GM21786 (cell line): ENCODE data around the gene RNFT1.
"Not testable (repeated sequence)": the region's sequence is repeated elsewhere in the genome, so short reads cannot be mapped to it uniquely, and the experiment has no call there.

ENCODE experiments used
- ATAC-seq: cut with Tn5 transposase; IDR thresholded peaks from one replicate; pipeline ENCODE4 v1.9.1; 2021; ENCODE audit not compliant: unreplicated experiment

Gene RNFT1, protein sequence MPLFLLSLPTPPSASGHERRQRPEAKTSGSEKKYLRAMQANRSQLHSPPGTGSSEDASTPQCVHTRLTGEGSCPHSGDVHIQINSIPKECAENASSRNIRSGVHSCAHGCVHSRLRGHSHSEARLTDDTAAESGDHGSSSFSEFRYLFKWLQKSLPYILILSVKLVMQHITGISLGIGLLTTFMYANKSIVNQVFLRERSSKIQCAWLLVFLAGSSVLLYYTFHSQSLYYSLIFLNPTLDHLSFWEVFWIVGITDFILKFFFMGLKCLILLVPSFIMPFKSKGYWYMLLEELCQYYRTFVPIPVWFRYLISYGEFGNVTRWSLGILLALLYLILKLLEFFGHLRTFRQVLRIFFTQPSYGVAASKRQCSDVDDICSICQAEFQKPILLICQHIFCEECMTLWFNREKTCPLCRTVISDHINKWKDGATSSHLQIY

DNA sequence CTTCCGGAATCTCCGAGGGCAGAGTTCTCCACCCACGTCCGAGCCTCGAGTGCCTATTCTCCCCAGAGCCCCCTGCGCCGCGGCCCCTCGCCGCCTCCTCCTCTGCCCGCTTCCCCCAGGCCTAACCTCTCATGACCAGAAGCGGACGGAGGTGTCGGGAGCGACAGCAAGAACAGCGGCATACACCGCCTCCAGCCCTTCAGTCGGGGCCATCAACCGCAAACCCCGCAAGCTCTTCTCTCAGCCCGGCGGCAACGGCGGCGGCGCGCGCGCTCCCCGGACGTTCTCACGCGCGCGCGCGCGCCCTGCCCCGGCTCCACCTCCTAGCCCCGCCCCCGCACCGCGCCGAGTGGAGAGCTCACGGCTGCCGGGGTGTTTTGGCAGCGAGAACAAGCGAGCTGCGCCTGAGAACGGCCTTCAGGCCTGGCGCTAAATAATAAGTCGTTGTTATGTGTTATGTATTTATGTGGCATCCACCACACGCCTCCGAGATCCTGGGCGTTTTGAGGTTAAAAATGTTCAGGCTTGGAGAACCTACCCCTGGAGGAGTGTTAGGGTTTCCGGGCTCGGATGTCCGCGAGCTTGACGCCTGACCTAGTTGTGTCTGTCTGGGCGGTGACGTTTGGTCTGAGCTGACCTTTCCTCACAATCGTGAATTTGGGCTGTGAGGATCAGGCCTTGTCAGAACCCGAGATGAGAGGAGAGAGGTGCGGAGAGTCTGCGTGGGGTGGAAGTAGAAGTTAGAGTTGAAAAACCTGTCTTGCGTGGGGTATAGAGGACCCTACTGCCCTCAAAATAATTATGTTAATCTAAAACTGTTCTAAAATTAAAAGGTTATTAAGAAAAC is at the start of gene RNFT1:
Gene RNFT1 (minus strand): TSS at position 259 of the 847 bp plus-strand sequence. CDS start 77 bp downstream, at position 182.
- ATAC-seq: peak; percentile 67

DNA sequence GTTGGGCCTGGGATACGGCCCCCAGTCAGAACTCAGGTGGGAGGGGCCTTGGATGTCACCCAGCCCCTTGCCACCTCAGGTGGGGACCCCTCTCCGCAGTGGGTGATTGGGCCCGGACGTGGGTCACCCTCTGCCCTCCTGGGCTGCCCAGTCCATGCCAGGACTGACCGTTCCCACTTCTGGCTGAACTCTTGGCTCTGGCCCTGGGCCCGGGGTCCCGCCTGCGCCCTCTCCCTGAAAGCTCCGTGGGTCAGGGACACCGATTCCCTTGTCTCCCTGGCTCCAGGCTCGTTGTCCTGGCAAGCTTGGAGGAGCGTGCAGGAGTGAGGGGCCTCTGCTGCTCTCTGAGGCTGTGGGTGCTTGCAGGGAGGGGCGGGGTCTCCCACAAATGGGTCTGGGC is 44.8 kb upstream of the RNFT1 start:
- not testable (repeated sequence) for ATAC-seq

DNA sequence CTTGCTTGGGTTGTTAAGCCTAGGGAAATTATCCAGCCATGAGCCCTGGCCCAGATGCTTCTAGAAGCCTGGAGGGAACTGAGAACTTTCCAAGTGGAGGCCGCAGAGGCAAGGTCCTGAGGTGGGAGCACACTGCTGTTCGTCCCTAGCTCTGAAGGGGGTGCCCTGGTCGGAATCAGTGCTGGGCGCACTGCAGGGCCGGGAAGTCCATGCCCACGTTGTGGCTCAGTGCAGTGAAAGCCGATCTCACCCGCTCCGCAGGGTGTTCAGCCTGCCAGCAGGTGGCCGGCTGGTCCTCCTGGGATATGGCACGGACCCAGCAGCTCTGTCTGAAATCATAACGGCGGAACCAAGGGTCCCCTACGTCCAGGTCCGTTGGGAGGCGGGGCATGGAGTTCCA is 43.8 kb upstream of the RNFT1 start:
- not testable (repeated sequence) for ATAC-seq

DNA sequence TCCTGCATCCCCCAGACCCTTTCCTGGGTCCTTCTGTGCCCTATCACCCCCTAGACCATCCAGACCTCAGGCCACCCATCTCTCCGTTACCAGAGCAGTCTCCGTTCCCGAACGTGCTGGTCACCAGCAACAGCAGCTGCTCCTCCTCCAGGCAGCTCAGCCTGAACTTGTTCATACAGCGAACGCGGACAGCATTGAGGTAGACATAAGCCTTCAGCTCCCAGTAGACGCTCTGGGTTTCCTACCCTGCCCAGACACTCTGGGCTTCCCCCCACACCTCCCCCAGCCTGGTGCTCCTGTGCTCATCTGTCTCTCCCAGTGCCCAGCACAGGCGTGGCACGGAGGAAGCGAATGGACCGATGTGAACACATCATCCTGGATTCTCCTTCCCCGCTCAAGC is 41.6 kb upstream of the RNFT1 start:
- ATAC-seq: no peak

DNA sequence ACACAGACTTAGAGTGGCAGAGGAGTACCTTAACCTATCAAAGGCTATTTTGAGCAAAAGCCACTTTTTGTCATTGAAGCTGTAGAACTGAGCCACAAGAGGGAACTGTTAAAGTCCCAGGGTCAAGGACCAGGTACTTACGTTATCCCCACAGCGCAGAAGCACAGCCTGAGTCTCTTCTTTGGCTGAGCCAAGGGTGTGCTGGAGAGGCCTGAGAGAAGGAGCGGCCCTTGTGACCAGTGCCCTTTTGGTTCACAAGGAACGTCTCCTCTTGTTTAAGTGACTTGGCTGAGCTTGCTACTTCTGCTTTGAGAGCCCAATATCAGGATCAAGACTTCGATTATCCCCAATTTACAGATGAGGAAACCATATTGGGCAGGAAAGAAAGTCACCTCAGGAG is 40.0 kb upstream of the RNFT1 start:
- not testable (repeated sequence) for ATAC-seq

DNA sequence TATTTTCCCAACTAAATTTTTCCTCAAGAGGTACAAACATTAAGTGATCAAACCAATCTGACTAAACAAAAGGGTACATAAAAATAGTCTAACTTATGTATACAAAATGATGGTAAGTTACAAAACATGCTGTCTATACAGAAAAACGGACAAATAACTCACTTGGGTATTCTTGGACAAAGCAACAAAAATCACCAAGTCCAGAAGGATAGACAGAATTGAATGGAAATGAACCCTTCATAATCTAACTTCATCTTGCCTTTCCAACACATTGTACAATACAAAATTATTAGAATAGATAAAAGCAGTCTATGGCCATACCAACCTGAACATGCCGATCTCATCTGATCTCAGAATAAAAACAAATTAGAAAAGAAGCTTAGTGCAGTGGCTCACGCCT is 37.9 kb upstream of the RNFT1 start:
- ATAC-seq: not testable (repeated sequence)

DNA sequence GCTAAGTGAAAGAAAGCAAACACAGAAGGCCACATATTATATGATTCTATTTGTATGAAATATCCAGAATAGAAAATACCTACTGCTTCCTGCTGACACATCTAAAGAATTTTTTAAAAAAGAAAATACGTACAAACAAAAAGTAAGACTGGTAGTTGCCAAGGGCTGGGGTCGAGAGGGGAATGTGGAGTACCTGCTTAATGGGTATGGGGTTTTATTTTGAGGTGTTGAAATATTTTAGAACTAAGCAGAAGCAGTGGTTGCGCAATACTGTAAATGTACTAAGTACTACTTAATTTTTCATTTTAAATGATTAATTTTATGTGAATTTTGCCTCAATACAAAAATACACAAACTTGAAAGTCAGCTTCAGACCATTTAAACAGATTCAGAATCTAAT is 32.1 kb upstream of the RNFT1 start:
- ATAC-seq: not testable (repeated sequence)

DNA sequence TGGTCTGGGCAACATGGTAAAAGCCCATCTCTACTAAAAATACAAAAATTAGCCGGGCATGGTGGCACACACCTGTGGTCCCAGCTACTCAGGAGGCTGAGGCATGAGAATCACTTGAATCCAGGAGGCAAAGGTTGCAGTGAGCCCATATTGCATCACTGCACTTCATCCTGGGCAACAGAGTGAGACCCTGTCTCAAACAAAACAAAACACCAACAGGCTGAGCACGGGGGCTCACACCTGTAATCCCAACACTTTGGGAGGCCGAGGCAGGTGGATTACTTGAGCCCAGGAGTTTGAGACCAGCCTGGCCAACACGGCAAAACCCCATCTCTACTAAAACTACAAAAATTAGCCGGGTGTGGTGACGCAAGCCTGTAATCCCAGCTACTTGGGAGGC is 10.6 kb upstream of the RNFT1 start:
- not testable (repeated sequence) for ATAC-seq

DNA sequence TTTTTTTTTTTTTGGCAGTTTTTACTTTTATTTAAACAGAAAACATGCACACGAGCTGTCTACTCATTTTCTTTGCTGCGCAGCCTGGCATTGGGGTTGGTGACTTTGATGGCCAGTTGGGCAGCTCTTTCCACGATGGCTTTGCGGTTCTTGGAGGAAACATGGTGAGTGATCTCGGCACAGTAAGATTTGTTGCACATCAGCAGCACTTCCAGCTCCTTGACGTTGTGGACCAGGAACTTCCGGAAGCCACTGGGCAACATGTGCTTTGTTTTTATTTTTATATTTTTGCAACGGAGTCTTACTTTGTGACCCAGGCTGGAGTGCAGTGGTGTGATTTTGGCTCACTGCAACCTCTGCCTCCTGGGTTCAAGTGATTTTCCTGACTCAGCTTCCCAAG is 8.9 kb upstream of the RNFT1 start:
- not testable (repeated sequence) for ATAC-seq

DNA sequence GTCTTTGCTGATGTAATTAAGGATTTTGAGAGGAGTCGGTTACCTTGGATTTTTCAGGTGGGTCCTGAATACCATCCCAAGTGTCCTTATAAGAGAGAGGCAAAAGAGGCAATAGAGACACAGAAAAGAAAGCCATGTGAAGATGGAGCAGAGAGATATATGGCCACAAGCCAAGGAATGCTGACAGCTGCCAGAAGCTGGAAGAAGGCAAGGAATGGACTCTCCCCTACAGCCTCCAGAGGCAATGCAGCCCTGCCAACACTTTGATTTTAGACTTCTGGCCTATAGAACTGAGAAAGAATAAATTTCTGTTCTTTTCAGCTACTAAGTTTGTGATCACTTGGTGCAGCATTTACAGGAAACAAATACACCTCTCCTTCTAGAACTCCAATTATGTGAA is 8.2 kb upstream of the RNFT1 start:
- ATAC-seq: no peak

DNA sequence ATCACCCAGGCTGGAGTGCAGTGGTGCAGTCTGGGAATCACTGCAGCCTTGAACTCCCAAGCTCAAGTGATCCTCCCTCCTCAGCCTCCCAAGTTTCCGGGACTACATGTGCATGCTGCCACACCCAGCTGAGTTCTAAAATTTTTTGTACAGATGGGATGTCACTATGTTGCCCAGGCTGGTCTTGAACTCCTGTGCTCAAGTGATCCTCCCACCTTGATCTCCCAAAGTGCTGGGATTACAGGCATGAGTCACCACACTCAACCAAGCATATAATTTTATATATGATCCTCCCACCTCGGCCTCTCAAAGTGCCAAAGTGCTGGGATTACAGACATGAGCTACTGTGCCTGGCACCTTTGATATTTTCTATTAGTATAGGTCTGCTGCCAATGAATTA is 7.2 kb upstream of the RNFT1 start:
- not testable (repeated sequence) for ATAC-seq

DNA sequence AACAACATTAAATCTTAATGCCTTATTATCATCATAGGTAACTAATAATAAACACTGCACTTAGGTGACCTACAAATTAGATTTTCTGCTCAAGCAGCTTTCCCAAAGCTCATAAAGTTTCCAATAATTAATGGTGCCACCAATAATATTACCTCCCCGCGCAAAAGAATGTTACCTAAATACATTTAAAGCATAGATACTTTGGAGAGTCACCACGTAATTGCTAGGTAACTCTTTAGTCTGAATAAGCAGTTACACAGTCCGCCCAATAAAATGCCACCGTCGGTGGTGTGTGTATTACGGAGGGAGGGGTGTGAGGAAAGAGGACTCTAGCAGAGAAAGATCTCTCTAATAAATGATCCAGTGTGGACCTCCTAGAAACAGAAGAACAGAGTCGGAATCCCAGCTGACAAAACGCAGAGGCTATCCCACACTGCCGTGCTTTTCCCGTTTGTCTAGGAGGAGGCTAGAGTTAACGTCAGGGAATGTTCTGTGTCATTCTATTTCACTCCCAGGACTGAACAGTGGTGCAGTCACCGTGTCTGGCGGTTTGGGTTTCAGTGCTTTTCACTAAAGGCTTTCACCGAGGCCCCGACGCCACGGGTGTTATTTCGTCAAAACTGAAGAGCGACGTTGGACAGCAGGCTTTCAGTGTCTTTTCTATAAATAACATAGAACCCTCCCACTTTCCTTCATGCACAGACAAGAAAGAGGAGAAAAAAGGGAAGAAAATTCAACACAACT is 630 bp downstream of the RNFT1 start:
- ATAC-seq: peak; percentile 46

DNA sequence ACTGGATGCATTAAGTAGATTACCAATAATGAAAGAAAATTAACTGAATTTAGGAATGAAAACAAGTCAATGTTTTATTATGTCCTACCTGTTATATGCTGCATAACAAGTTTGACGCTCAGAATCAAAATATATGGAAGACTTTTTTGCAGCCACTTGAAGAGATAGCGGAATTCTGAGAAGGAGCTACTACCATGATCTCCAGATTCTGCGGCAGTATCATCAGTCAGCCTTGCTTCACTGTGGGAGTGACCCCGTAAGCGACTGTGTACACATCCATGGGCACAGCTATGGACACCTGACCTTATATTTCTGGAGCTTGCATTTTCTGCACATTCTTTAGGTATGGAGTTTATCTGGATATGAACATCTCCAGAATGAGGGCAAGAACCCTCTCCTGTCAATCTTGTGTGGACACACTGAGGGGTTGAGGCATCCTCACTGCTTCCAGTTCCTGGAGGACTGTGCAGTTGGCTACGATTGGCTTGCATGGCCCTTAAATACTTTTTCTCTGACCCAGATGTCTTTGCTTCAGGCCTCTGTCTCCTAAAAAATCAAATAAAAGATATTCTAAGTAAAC is 1.7 kb downstream of the RNFT1 start:
- ATAC-seq: no peak

DNA sequence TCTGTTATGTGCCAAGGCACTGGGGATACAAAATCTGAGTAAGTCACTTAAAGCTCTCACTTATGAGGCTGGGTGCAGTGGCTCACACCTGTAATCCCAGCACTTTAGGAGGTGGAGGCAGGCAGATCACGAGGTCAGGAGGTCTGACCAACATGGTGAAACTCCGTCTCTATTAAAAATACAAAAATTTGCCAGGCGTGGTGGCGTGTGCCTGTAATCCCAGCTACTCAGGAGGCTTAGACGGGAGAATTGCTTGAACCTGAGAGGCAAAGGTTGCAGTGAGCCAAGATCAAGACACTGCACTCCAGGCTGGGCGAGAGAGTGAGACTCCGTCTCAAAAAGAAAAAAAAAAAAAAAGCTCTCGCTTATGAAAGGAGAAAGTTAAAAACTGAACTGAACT is 5.0 kb downstream of the RNFT1 start:
- not testable (repeated sequence) for ATAC-seq

DNA sequence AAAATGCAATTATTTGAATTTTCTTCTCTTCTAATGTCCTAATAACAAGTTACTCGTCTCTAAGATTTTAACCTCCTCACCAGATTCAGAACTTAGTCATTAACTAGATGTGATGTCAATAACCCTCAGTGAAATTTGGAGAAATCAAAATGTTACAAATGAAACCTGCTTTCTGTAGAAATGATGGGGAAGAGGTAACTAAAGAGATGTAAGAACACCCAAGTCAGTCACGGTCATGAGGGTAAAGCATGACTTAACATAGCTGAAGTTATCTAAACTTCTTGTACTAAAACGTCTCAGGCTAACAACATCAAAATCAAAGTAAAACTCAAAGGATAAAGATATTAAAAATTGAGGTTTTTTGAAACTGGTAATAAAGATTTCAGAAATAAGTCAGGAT is 9.7 kb downstream of the RNFT1 start:
- no peak for ATAC-seq

DNA sequence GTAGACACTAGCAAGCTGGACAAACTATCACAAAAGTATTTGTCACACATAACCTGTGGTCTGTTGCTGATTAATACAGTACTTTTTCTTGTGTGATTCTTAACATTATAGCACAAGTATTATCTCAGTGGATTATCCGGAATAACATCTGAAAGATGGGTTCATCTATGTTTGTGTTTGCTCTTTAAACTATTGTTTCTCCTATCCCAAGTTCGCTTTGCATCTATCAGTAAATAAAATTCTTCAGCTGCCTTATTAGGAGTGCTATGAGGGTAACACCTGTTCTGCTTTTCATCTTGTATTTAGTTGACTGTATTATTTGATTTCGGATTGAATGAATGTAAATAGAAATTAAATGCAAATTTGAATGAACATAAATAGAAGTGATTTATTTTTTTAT is 14.5 kb downstream of the RNFT1 start:
- no peak for ATAC-seq

DNA sequence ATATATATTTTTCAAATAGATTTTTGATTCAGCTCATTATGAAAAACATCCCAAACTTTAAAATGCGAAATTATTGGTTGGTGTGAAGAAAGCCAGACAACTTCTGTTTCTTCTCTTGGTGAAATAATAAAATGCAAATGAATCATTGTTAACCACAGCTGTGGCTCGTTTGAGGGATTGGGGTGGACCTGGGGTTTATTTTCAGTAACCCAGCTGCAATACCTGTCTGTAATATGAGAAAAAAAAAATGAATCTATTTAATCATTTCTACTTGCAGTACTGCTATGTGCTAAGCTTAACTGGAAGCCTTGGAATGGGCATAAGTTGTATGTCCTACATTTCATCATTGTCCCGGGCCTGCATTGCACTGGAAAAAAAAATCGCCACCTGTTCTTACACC is 17.2 kb downstream of the RNFT1 start:
- ATAC-seq: not testable (repeated sequence)

DNA sequence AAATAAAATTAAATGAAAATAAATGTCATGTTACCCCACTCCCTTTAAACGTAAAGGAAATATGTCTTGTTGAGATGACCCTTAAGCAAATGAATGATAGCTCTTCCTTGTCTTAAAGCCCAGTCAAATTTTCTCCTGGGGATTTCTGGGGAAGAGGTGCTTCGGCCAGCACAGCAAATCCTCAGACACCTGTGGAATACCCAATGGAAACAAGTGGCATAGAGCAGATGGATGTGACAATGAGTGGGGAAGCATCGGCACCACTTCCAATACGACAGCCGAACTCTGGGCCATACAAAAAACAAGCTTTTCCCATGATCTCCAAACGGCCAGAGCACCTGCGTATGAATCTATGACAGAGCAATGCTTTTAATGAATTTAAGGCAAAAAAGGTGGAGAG is 18.1 kb downstream of the RNFT1 start:
- ATAC-seq: not testable (repeated sequence)

DNA sequence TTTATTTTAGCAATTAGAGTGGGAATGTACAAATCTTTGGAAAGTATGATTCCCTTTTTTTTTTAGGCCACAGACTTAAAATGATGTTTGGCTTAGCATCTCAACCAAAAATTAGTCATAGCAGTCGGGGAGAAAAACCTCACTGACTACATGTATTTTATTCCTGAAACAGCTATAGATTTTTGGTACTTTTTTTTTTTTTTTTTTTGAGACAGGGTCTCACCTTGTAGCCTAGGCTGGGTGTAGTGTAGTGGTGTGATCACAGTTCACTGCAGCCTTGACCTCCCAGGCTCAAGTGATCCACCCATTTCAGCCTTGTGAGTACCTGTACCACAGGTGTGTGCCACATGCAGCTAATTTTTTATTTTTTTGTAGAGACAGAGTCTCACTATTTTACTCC is 23.4 kb downstream of the RNFT1 start:
- ATAC-seq: no peak

DNA sequence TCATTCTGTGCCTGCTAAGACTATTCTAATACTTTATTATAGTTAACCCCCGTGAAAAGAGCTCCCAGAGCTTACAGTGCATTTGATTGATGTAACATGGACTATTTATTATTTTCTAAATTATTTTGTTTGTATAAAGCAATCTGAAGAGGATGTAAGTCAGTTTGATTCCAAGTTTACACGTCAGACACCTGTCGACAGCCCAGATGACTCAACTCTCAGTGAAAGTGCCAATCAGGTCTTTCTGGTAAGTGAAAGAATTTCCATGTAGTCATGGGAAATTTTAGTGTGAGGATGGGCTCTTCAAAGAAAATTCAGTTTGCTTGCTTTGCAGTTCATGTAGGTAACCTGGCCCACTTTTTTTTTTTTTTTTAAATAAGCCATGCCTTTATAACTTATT is 23.8 kb downstream of the RNFT1 start:
- ATAC-seq: not testable (repeated sequence)

DNA sequence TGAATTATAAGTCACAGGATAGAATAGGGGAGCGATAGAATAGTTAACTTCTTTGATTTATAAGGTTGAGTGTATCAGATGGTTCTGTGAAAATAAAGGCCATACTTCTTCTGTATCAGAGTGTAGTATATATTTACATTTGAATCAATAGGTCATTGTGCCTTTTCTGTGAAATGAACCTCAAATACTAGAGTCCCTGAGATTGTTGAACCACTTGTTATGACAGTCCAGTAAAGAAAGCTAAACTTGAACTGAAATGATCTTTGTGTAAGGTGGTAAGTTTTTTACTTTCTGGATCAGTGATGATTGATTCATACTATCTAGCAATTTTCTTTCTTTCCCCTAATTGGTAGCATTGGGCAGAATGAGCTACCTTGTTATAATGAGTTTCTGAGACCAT is 31.2 kb downstream of the RNFT1 start:
- not testable (repeated sequence) for ATAC-seq
